ENCODE measurements around the gene PSMD10.

GRCh38 chrX:108121291-108121690 is 29.9 kb upstream of the PSMD10 start:
- no peak for TF ChIP-seq CTCF (IDR thresholded peaks at IDR 0.05; ENCODE audit: low read depth, low read length, poor library complexity, severe bottlenecking)
- TF ChIP-seq EZH2phosphoT487 (IDR thresholded peaks at IDR 0.05; ENCODE audit: borderline replicate concordance, low read length), result no peak

All from DOHH2 (cell line).